ENCODE results near the gene DSTYK.

DNA sequence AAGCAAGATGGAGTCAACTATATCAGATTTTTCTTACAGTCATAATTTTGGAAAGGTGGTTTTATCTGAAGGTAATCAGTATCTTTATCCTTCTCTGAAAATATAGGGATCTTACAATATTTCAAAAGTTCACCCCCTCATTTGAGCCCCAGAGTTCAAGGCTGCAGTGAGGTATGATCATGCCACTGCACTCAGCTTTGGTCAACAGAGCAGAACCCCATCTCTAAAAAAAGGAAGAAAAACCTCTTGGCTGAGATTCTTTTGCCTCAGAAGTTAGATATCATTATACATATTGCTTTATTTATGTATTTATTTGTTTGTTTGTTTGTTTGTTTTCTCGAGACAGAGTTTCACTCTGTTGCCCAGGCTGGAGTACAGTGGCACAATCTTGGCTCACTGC, 78.2 kb downstream of the DSTYK start:
- TF ChIP-seq, protein P1, sequence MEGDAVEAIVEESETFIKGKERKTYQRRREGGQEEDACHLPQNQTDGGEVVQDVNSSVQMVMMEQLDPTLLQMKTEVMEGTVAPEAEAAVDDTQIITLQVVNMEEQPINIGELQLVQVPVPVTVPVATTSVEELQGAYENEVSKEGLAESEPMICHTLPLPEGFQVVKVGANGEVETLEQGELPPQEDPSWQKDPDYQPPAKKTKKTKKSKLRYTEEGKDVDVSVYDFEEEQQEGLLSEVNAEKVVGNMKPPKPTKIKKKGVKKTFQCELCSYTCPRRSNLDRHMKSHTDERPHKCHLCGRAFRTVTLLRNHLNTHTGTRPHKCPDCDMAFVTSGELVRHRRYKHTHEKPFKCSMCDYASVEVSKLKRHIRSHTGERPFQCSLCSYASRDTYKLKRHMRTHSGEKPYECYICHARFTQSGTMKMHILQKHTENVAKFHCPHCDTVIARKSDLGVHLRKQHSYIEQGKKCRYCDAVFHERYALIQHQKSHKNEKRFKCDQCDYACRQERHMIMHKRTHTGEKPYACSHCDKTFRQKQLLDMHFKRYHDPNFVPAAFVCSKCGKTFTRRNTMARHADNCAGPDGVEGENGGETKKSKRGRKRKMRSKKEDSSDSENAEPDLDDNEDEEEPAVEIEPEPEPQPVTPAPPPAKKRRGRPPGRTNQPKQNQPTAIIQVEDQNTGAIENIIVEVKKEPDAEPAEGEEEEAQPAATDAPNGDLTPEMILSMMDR (IDR thresholded peaks at IDR 0.05; ENCODE audit: extremely low read depth in 1 of 2, insufficient read depth in 1 of 2, low read depth in 1 of 2, low read length in 2 of 2) = no peak
- TF ChIP-seq POLR2AphosphoS5 (IDR thresholded peaks at IDR 0.05; ENCODE audit: insufficient read depth, low read depth, low read length) (no peak), EZH2 (IDR thresholded peaks at IDR 0.05; ENCODE audit: borderline replicate concordance, low read depth, low read length, severe bottlenecking) (no peak), JUN (IDR thresholded peaks at IDR 0.05; ENCODE audit: borderline replicate concordance, insufficient read depth, insufficient read length, low read depth) (no peak), POLR2A (IDR thresholded peaks at IDR 0.05; ENCODE audit: low read depth, low read length) (no peak), FOS (IDR thresholded peaks at IDR 0.05; ENCODE audit: borderline replicate concordance, insufficient read depth, low read length) (no peak), GATA2 (IDR thresholded peaks at IDR 0.05; ENCODE audit: insufficient read depth, insufficient read length, low read depth, low read length) (no peak), MYC (IDR thresholded peaks at IDR 0.05; ENCODE audit: low read depth, low read length) (no peak)
- TF ChIP-seq, protein P2, sequence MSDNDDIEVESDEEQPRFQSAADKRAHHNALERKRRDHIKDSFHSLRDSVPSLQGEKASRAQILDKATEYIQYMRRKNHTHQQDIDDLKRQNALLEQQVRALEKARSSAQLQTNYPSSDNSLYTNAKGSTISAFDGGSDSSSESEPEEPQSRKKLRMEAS (IDR thresholded peaks at IDR 0.05; ENCODE audit: insufficient read depth, insufficient read length) = no peak
